Large intestine (tissue), 3 donors: ENCODE measurements around the gene BICDL1. TPM values are rescaled to one million over a fixed set of nuclear protein-coding genes. Genes with fewer than 3 reads are reported as not detected.

Experiments used
- DNase-seq, 2 donors: peaks; one replicate each; pipeline versions ENCODE4 v3.0.0 to v3.0.0-alpha.2; 2013
- H3K27ac ChIP-seq: one replicate; pipeline ENCODE4 v1.5.1; 2013; ENCODE audit warnings: low read length
- H3K27me3 ChIP-seq: 2 replicates; pipeline ENCODE4 v1.6.1; 2013; ENCODE audit warnings: low read length; ENCODE audit not compliant: control insufficient read depth, insufficient read depth
- H3K36me3 ChIP-seq: 2 replicates; pipeline ENCODE4 v1.6.1; 2013; ENCODE audit warnings: low read length; ENCODE audit not compliant: control insufficient read depth, insufficient read depth
- H3K4me1 ChIP-seq: one replicate; pipeline ENCODE4 v1.6.1; 2013; ENCODE audit warnings: low read length; ENCODE audit not compliant: control insufficient read depth, insufficient read depth
- H3K4me3 ChIP-seq: one replicate; pipeline ENCODE4 v1.5.1; 2013; ENCODE audit warnings: low read length
- H3K9me3 ChIP-seq: one replicate; pipeline ENCODE4 v1.6.1; 2013; ENCODE audit warnings: mild to moderate bottlenecking, low read depth, low read length, moderate library complexity; ENCODE audit not compliant: control insufficient read depth
- WGBS: methylation state at CpG from one replicate; pipeline ENCODE4 v1.1.5; 2013; ENCODE audit warnings: low lambda C conversion rate; ENCODE audit not compliant: insufficient coverage; 5-methylcytosine and 5-hydroxymethylcytosine counted together
- polyA plus RNA-seq: library from polyadenylated mRNA; unstranded; fragments of 120-200 nt; gene quantifications from one replicate; pipeline ENCODE4 v1.2.1, GENCODE V29; 2013

The BICDL1 gene
- polyA plus RNA-seq, 1 donor, result 14.9 TPM

DNA sequence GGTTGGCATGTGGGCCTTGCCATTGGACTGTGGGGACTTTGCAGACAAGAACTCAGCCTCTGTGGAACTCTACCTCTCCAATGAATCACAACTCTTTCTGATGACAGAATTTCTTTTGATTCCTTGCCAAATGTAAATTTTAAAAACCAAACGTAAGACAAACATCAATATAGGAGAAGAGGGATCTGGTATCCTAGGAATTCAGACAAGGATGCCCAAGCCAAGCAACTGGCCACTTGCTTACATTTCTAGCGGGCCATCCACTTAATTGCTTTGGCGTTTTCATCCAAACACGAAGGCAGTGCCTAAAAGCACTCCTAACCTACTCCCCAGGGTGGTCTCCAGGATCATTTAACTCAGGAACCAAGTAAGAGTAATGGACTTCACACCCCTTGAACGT is 150.9 kb downstream of the BICDL1 start:
- Histone ChIP-seq H3K4me3 (no peak overlapping the region), H3K27ac (no peak overlapping the region), H3K27me3 (no peaks in the 10 kb centered on the region), H3K9me3 (no peaks in the 10 kb centered on the region), H3K4me1 (no peaks in the 10 kb centered on the region), H3K36me3 (peaks cover 91% of the 10 kb centered on the region)
- DNase-seq, result no peak
- no CpG with 5 or more reads among the region's 5 CpGs for WGBS

DNA sequence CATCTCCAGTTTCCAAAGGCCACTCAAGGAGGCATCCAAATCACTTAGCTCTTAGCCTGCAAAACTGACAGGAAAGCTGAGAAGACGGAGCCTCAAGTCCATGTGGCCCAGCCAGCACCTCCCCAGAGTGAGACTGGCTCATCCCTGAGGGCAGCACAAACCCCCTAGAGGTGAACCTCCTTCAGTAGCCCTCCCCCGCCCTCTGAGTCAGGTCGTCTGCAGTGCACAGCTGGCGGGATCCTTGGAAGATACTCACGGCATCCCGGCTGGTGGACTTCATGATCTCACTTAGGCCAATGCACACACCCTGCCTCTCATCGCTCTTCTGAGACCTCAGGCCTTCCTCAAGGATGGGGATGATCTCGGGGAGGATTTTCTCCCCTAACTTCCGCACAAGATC is 151.6 kb downstream of the BICDL1 start:
- Histone ChIP-seq H3K36me3 (peaks cover 92% of the 10 kb centered on the region), H3K9me3 (no peaks in the 10 kb centered on the region), H3K27me3 (no peaks in the 10 kb centered on the region), H3K4me1 (no peaks in the 10 kb centered on the region), H3K4me3 (no peak overlapping the region), H3K27ac (no peak overlapping the region)
- WGBS, result no CpG with 5 or more reads among the region's 9 CpGs
- no peak for DNase-seq

DNA sequence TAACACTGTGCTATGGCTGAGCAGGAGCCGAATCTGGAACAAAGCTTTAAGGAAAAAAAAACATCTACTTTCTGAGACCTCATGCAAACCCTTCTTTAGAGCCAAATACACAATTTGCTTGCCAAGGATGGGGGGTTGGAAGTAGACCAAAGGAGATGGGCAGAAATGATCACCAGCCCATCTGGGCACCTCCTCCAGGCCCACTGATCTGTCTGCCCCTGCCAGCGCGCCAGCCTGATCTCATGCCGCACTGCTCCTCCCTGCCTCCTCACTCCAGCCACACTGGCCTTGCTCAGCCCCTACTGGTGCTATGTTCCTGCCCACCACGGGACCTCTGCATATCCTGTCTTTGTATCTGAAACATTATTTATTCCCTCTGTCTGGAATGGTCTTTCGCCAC is 152.3 kb downstream of the BICDL1 start:
- H3K36me3 ChIP-seq, result peaks cover 89% of the 10 kb centered on the region
- DNase-seq, result no peak
- H3K27ac ChIP-seq, result no peak overlapping the region
- no peaks in the 10 kb centered on the region for H3K27me3 ChIP-seq
- no peaks in the 10 kb centered on the region for H3K4me1 ChIP-seq
- H3K9me3 ChIP-seq, result no peaks in the 10 kb centered on the region
- WGBS, result 83% methylated on average over 1 of the region's 6 CpGs
- no peak overlapping the region for H3K4me3 ChIP-seq

DNA sequence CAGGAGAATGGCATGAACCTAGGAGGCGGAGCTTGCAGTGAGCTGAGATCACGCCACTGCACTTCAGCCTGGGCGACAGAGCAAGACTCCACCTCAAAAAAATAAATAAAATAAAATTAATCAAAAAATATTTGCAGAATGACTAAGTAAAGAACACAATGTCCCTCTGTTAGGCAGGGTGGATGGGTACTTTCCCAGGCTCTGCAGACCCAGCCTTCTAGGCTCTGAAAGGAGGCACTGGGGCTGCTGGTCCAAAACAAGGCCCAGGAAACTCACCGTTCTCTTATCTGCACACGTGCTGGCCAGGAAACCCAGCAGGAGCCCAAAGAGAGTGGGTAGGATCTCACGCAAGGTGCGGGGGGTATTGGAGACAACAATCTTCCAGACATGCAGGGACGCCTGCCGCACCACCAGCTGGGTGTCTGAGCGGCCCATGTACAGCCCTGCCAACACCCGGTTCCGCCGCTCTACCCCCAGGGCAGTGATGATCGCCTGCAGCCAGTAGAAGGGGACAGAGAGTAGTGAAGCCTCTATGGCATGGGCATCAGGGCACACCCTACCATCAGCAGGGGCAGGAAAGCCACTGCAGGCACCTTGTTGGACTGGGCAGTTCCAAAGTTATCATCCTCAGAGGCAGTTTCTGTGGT is 153.3 kb downstream of the BICDL1 start:
- Histone ChIP-seq H3K4me1 (no peaks in the 10 kb centered on the region), H3K27ac (no peak overlapping the region), H3K36me3 (peaks cover 89% of the 10 kb centered on the region), H3K4me3 (no peak overlapping the region), H3K9me3 (no peaks in the 10 kb centered on the region), H3K27me3 (no peaks in the 10 kb centered on the region)
- 100% methylated on average over 1 of the region's 14 CpGs for WGBS
- no peak for DNase-seq

Other genes with a start within 250 kb of the BICDL1 start
- 9.4 TPM for gene CIT, start 111.9 kb upstream of the BICDL1 start, polyA plus RNA-seq
- gene RAB35, start 127.5 kb downstream of the BICDL1 start, polyA plus RNA-seq, result 29.4 TPM
- gene GCN1, start 205.5 kb downstream of the BICDL1 start, polyA plus RNA-seq, result 51.0 TPM
- 3,198 TPM for gene RPLP0, start 211.9 kb downstream of the BICDL1 start, polyA plus RNA-seq